GM11168 (cell line): ENCODE data around the gene ETFRF1.

Source experiments
- in situ Hi-C: fragments of 300-500 bp; cut with MboI; formaldehyde crosslinking; loops from one replicate; pipeline ENCODE4 v1.12.0; 2022; ENCODE audit warnings: low sequenced_read_pairs; ENCODE audit not compliant: unreplicated experiment

The ETFRF1 gene

GRCh38 chr12:25208554-25208953 lies 13.5 kb downstream of the ETFRF1 start:
- in situ Hi-C loops = no loop called here

- in situ Hi-C loops = no loop called here
Measured at GRCh38 chr12:25213338-25213737, 18.3 kb downstream of the ETFRF1 start.

GRCh38 chr12:25236190-25236589 lies 41.2 kb downstream of the ETFRF1 start:
- in situ Hi-C loops = no loop called here

- in situ Hi-C loops = no loop called here
Measured at GRCh38 chr12:25236626-25237025, 41.6 kb downstream of the ETFRF1 start.

- in situ Hi-C loops = no loop called here
Measured at GRCh38 chr12:25241167-25242020, 46.4 kb downstream of the ETFRF1 start.

GRCh38 chr12:25242981-25243679 lies 48.1 kb downstream of the ETFRF1 start:
- in situ Hi-C loops = no loop called here

- in situ Hi-C loops = no loop called here
Measured at GRCh38 chr12:25243680-25243990, 48.6 kb downstream of the ETFRF1 start.

GRCh38 chr12:25245491-25245890 lies 50.5 kb downstream of the ETFRF1 start:
- in situ Hi-C loops = no loop called here

GRCh38 chr12:25248137-25248536 lies 53.1 kb downstream of the ETFRF1 start:
- in situ Hi-C loops = no loop called here

- in situ Hi-C loops = no loop called here
Measured at GRCh38 chr12:25248732-25249131, 53.7 kb downstream of the ETFRF1 start.

- in situ Hi-C loops = no loop called here
Measured at GRCh38 chr12:25249931-25250738, 55.1 kb downstream of the ETFRF1 start.

- in situ Hi-C loops = no loop called here
Measured at GRCh38 chr12:25250744-25251730, 56.0 kb downstream of the ETFRF1 start, which contains the start of gene KRAS. TSS of gene KRAS (minus strand) at chr12:25250929.

GRCh38 chr12:25251769-25252168 lies 56.7 kb downstream of the ETFRF1 start:
- in situ Hi-C loops = no loop called here

- in situ Hi-C loops = no loop called here
Measured at GRCh38 chr12:25252946-25253345, 57.9 kb downstream of the ETFRF1 start.

GRCh38 chr12:25253371-25254068 lies 58.5 kb downstream of the ETFRF1 start:
- in situ Hi-C loops = no loop called here

- in situ Hi-C loops = no loop called here
Measured at GRCh38 chr12:25254271-25254880, 59.3 kb downstream of the ETFRF1 start.
